Left ventricle myocardium inferior (tissue), 1 donor: Measurements from ENCODE around the gene ITIH4. TPM values are rescaled to one million over a fixed set of nuclear protein-coding genes. Genes with fewer than 3 reads are reported as not detected.
A peak's percentile ranks its signal among the peaks of the same experiment; 100 is the strongest.

Source experiments
- DNase-seq: peaks from one replicate; pipeline ENCODE4 v3.0.0-alpha.2; 2020
- H3K27ac ChIP-seq: fragments of 200-600 bp; replicated peaks from 2 replicates; pipeline ENCODE4 v1.8.0; 2021
- H3K27me3 ChIP-seq: fragments of 200-600 bp; 2 replicates; pipeline ENCODE4 v1.8.0; 2021; ENCODE audit warnings: low read depth
- H3K36me3 ChIP-seq: fragments of 200-600 bp; 2 replicates; pipeline ENCODE4 v1.8.0; 2021
- H3K4me1 ChIP-seq: fragments of 200-600 bp; 2 replicates; pipeline ENCODE4 v1.8.0; 2021
- H3K4me3 ChIP-seq: fragments of 200-600 bp; 2 replicates; pipeline ENCODE4 v1.8.0; 2021; ENCODE audit warnings: mild to moderate bottlenecking, moderate library complexity
- H3K9me3 ChIP-seq: fragments of 200-600 bp; replicated peaks from 2 replicates; pipeline ENCODE4 v1.8.0; 2021
- CTCF ChIP-seq: fragments of 200-600 bp; IDR thresholded peaks from 2 replicates; pipeline ENCODE4 v1.8.0; 2021; ENCODE audit warnings: antibody characterized with exemption, mild to moderate bottlenecking, borderline replicate concordance
- intact Hi-C: fragments of 100-400 bp; cut with micrococcal nuclease; formaldehyde crosslinking; loops from one replicate; pipeline ENCODE4 v1.11.0; 2022
- total RNA-seq: library from RNA; stranded (reverse); fragmentation: NEBNext Ultra II Directional; extraction: Animal tissue kit (Norgen Biotek cat#: 25700); gene quantifications from one replicate; pipeline ENCODE4 v1.2.1, GENCODE V29; 2021
- donor health status: DM: no; HTN: yes; CAD: no; lungs with severe emphysema.

Gene ITIH4
- total RNA-seq, 1 donor from 2014 or later = 5.0 TPM

DNA sequence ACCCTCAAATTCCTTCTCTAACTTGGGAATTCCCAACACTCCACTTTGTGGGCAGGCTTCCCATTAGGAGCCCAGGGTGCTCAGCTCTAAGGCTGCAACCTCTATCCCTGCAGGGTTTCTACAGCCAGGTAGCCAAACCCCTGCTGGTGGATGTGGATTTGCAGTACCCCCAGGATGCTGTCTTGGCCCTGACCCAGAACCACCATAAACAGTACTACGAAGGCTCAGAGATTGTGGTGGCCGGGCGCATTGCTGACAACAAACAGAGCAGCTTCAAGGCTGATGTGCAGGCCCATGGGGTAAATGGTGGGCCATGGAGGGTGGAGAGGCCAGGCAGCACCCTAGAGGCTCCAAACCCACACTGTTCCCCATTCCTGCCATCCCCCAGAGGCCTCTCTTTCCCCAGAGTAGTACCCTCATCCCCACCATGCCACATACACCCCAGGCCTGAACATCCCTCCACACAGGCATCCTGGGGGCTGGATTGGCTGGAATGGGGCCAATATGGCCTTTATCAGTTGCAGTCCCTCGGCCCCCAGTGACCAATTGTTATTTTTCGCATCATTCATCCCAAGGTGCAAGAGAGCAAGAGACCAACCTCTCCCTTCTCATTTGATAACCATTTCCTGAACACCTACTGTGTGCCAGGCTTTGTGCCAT is 45.4 kb downstream of the ITIH4 start:
- Histone ChIP-seq H3K4me1 (no peaks in the 10 kb centered on the region), H3K9me3 (no peaks in the 10 kb centered on the region), H3K27me3 (peaks cover 19% of the 10 kb centered on the region), H3K4me3 (no peak overlapping the region), H3K27ac (no peak overlapping the region), H3K36me3 (no peaks in the 10 kb centered on the region)
- no peak for TF ChIP-seq CTCF
- intact Hi-C loops = no loop called here
- DNase-seq = no peak

- peaks cover 19% of the 10 kb centered on the region for H3K27me3 ChIP-seq
- H3K4me1 ChIP-seq = no peaks in the 10 kb centered on the region
- no peaks in the 10 kb centered on the region for H3K36me3 ChIP-seq
- no peaks in the 10 kb centered on the region for H3K9me3 ChIP-seq
- TF ChIP-seq CTCF = no peak
- intact Hi-C loops = no loop called here
- no peak overlapping the region for H3K27ac ChIP-seq
- DNase-seq = no peak
- no peak overlapping the region for H3K4me3 ChIP-seq
Measured at GRCh38 chr3:52784021-52784621, 46.4 kb downstream of the ITIH4 start.

- Histone ChIP-seq H3K27me3 (peaks cover 19% of the 10 kb centered on the region), H3K36me3 (no peaks in the 10 kb centered on the region), H3K4me1 (no peaks in the 10 kb centered on the region), H3K27ac (no peak overlapping the region), H3K4me3 (no peak overlapping the region), H3K9me3 (no peaks in the 10 kb centered on the region)
- intact Hi-C loops = no loop called here
- no peak for DNase-seq
- peak; percentile 13 for TF ChIP-seq CTCF
Measured at GRCh38 chr3:52783211-52783555, 47.3 kb downstream of the ITIH4 start.

DNA sequence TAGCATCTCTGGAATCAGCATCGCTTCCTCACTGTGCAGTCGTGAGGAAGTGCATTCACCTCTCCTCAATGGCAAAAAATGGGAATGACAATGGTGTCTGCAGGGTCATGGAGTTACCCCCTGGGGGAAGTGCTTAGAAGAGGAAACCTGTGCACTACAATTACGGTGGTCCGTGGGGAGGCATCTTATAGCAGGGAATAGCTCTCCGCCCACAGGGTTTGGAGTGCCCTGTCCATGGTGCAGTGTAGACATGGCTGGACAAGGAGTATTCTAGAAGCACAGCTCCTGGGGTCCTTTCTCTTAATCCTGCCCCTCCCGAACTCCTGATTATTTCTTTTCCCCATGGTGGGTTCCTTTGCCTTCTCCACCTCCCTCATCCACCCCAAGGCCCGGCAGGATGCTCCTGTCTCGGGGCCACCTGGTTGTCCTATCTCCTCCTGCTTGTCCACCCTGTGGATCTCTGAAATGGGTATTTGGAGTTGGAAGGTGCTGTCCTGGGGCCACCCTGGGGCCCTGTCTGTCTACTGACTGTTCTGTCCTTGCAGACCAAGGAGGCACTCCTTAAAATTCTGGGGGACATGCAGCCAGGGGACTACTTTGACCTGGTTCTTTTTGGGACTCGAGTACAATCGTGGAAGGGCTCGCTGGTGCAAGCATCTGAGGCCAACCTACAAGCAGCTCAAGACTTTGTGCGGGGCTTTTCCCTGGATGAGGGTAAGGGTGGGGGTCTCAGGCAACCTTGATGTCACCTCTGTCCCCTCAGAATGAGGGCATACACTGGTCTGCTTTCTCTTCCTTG is 47.9 kb downstream of the ITIH4 start:
- TF ChIP-seq CTCF = no peak
- Histone ChIP-seq H3K9me3 (no peaks in the 10 kb centered on the region), H3K4me1 (no peaks in the 10 kb centered on the region), H3K4me3 (no peak overlapping the region), H3K36me3 (no peaks in the 10 kb centered on the region), H3K27ac (no peak overlapping the region), H3K27me3 (peaks cover 19% of the 10 kb centered on the region)
- no peak for DNase-seq
- intact Hi-C loops = no loop called here

DNA sequence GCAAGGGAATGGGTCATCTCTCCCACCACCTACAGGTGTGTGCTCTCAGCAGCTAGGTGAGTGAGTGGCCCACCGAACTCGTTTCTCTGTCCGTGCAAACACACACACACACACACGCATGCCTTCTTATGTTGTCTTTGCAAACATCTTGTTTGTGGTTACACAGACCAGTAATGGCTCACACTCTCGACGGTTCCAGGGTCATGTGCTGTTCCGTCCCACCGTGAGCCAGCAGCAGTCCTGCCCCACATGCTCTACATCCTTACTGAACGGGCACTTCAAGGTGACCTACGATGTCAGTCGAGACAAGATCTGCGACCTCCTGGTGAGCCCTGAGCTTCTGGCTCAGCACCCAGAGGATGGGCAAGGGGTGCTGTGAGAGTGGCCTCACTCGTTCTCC is 48.7 kb downstream of the ITIH4 start:
- no peak overlapping the region for H3K27ac ChIP-seq
- intact Hi-C loops = no loop called here
- no peak for DNase-seq

More for the DNA sequence above, 48.7 kb downstream of the ITIH4 start:
- no peaks in the 10 kb centered on the region for H3K9me3 ChIP-seq
- H3K4me1 ChIP-seq = no peaks in the 10 kb centered on the region
- H3K36me3 ChIP-seq = no peaks in the 10 kb centered on the region
- no peak overlapping the region for H3K4me3 ChIP-seq
- no peak for TF ChIP-seq CTCF
- peaks cover 19% of the 10 kb centered on the region for H3K27me3 ChIP-seq
